ENCODE results near the gene TRIM17.

The TRIM17 gene

GRCh38 chr1:228417061-228417460 lies 400 bp upstream of the TRIM17 start:
- DNase-seq (ENCODE audit: low read depth): no peak

GRCh38 chr1:228415853-228416216 lies 826 bp downstream of the TRIM17 start:
- no peak for DNase-seq (ENCODE audit: low read depth)

- no peak for DNase-seq (ENCODE audit: low read depth)
Observed at GRCh38 chr1:228415221-228415620, 1.4 kb downstream of the TRIM17 start.

- no peak for DNase-seq (ENCODE audit: low read depth)
Observed at GRCh38 chr1:228414511-228415211, 2.0 kb downstream of the TRIM17 start.

GRCh38 chr1:228413241-228414010 lies 3.2 kb downstream of the TRIM17 start:
- no peak for DNase-seq (ENCODE audit: low read depth)

GRCh38 chr1:228411548-228412430 lies 4.9 kb downstream of the TRIM17 start:
- no peak for DNase-seq (ENCODE audit: low read depth)

- no peak for DNase-seq (ENCODE audit: low read depth)
Observed at GRCh38 chr1:228411121-228411520, 5.5 kb downstream of the TRIM17 start.

GRCh38 chr1:228410671-228411070 lies 6.0 kb downstream of the TRIM17 start:
- DNase-seq (ENCODE audit: low read depth): no peak

- DNase-seq (ENCODE audit: low read depth): no peak
Observed at GRCh38 chr1:228410015-228410414, 6.6 kb downstream of the TRIM17 start.

GRCh38 chr1:228408869-228409805 lies 7.5 kb downstream of the TRIM17 start:
- DNase-seq (ENCODE audit: low read depth): no peak

GRCh38 chr1:228408041-228408868 lies 8.4 kb downstream of the TRIM17 start:
- DNase-seq (ENCODE audit: low read depth): no peak

GRCh38 chr1:228407106-228408040 lies 9.3 kb downstream of the TRIM17 start:
- DNase-seq (ENCODE audit: low read depth): no peak

- DNase-seq (ENCODE audit: low read depth): no peak
Observed at GRCh38 chr1:228405979-228406228, 10.8 kb downstream of the TRIM17 start.

GRCh38 chr1:228405200-228405978 lies 11.3 kb downstream of the TRIM17 start:
- no peak for DNase-seq (ENCODE audit: low read depth)

GRCh38 chr1:228404107-228404720 lies 12.4 kb downstream of the TRIM17 start:
- no peak for DNase-seq (ENCODE audit: low read depth)

GRCh38 chr1:228403231-228403631 lies 13.4 kb downstream of the TRIM17 start:
- no peak for DNase-seq (ENCODE audit: low read depth)

- no peak for DNase-seq (ENCODE audit: low read depth)
Observed at GRCh38 chr1:228402641-228403025, 14.0 kb downstream of the TRIM17 start.

- DNase-seq (ENCODE audit: low read depth): no peak
Observed at GRCh38 chr1:228401782-228402640, 14.7 kb downstream of the TRIM17 start.
